Measurements from ENCODE around the gene GALNT3. TPM values are rescaled to one million over a fixed set of nuclear protein-coding genes. Genes with fewer than 3 reads are reported as not detected.

GALNT3 gene
- total RNA-seq, 1 experiment from 2014 or later = 9.8 TPM

- H3K36me3 ChIP-seq (ENCODE audit: control insufficient read depth in 1 of 2, insufficient read depth in 2 of 2, low read length in 2 of 2) = no peaks in the 10 kb centered on the region
- H3K27ac ChIP-seq (ENCODE audit: low read depth, low read length) = no peak overlapping the region
- no peak overlapping the region for H3K4me2 ChIP-seq (ENCODE audit: low read length)
- no peak overlapping the region for H2AFZ ChIP-seq (ENCODE audit: low read depth, low read length, poor library complexity, severe bottlenecking)
- H3K4me3 ChIP-seq (replicated peaks in 1 of 2; ENCODE audit: low read depth in 1 of 2, low read length in 2 of 2) = no peak overlapping the region
- DNase-seq (ENCODE audit: low read depth, low spot score) = no peak
- no peaks in the 10 kb centered on the region for H3K9me2 ChIP-seq (ENCODE audit: insufficient read depth)
- no peak for ATAC-seq
- no peaks in the 10 kb centered on the region for H4K20me1 ChIP-seq (ENCODE audit: insufficient read depth)
- intact Hi-C loops (cut with micrococcal nuclease) = no loop called here
- H3K27me3 ChIP-seq (ENCODE audit: insufficient read depth, low read length) = no peaks in the 10 kb centered on the region
- POLR2A ChIA-PET = no interaction called here
- no peaks in the 10 kb centered on the region for H3K9me3 ChIP-seq (ENCODE audit: control insufficient read depth in 1 of 2, insufficient read depth in 1 of 2, low read depth in 1 of 2, low read length in 2 of 2)
- no peak overlapping the region for H3K9ac ChIP-seq (ENCODE audit: low read length)
- CTCF ChIA-PET = no interaction called here
- no peaks in the 10 kb centered on the region for H3K79me2 ChIP-seq (ENCODE audit: insufficient read depth, low read length)
- no peak for TF ChIP-seq POLR2A (IDR thresholded peaks at IDR 0.05; ENCODE audit: borderline replicate concordance, extremely low read depth, insufficient read depth, insufficient read length)
- TF ChIP-seq EZH2phosphoT487 (IDR thresholded peaks at IDR 0.05; ENCODE audit: borderline replicate concordance) = no peak
- no peak for TF ChIP-seq MAX (IDR thresholded peaks at IDR 0.05)
- no peak for TF ChIP-seq POLR2AphosphoS5 (IDR thresholded peaks at IDR 0.05; ENCODE audit: low read depth, low read length)
- H3K4me1 ChIP-seq (ENCODE audit: control insufficient read depth in 1 of 2, insufficient read depth in 2 of 2, low read length in 2 of 2) = no peaks in the 10 kb centered on the region
- RAD21 ChIA-PET (ENCODE audit: low non-redundant PET in 1 of 2, low total read pairs in 2 of 2, uncharacterized antibody in 2 of 2, unreplicated experiment in 2 of 2) = no interaction called here
- BruUV-seq (replicated peaks) = no TSS peak
Observed at GRCh38 chr2:165820296-165820695, 26.2 kb upstream of the GALNT3 start.

GRCh38 chr2:165818920-165819319, 24.9 kb upstream of the GALNT3 start:
- RAD21 ChIA-PET (ENCODE audit: low non-redundant PET in 1 of 2, low total read pairs in 2 of 2, uncharacterized antibody in 2 of 2, unreplicated experiment in 2 of 2) = no interaction called here
- DNase-seq (ENCODE audit: low read depth, low spot score) (no peak), ATAC-seq (no peak)
- no TSS peak for BruUV-seq (replicated peaks)
- H4K20me1 ChIP-seq (ENCODE audit: insufficient read depth) = no peaks in the 10 kb centered on the region
- H3K27ac ChIP-seq (ENCODE audit: low read depth, low read length) = no peak overlapping the region
- CTCF ChIA-PET = no interaction called here
- H3K36me3 ChIP-seq (ENCODE audit: control insufficient read depth in 1 of 2, insufficient read depth in 2 of 2, low read length in 2 of 2) = no peaks in the 10 kb centered on the region
- H3K27me3 ChIP-seq (ENCODE audit: insufficient read depth, low read length) = no peaks in the 10 kb centered on the region
- H3K9me3 ChIP-seq (ENCODE audit: control insufficient read depth in 1 of 2, insufficient read depth in 1 of 2, low read depth in 1 of 2, low read length in 2 of 2) = no peaks in the 10 kb centered on the region
- no peaks in the 10 kb centered on the region for H3K4me1 ChIP-seq (ENCODE audit: control insufficient read depth in 1 of 2, insufficient read depth in 2 of 2, low read length in 2 of 2)
- no peak overlapping the region for H3K4me2 ChIP-seq (ENCODE audit: low read length)
- H3K9ac ChIP-seq (ENCODE audit: low read length) = no peak overlapping the region
- POLR2A ChIA-PET = no interaction called here
- no peaks in the 10 kb centered on the region for H3K9me2 ChIP-seq (ENCODE audit: insufficient read depth)
- TF ChIP-seq POLR2AphosphoS5 (IDR thresholded peaks at IDR 0.05; ENCODE audit: low read depth, low read length) = no peak
- no peak for TF ChIP-seq EZH2phosphoT487 (IDR thresholded peaks at IDR 0.05; ENCODE audit: borderline replicate concordance)
- TF ChIP-seq REST (IDR thresholded peaks at IDR 0.05; ENCODE audit: low read depth) = no peak
- TF ChIP-seq MAX (IDR thresholded peaks at IDR 0.05) = no peak
- no peak for TF ChIP-seq ZBTB33 (IDR thresholded peaks at IDR 0.05; ENCODE audit: extremely low read depth, insufficient replicate concordance, low read length)
- TF ChIP-seq CEBPB (IDR thresholded peaks at IDR 0.05; ENCODE audit: low read depth) = no peak
- TF ChIP-seq CBX3 (IDR thresholded peaks at IDR 0.05; ENCODE audit: low read depth) = no peak
- TF ChIP-seq TCF7L2 (IDR thresholded peaks at IDR 0.05; ENCODE audit: borderline replicate concordance, extremely low read depth, insufficient read depth, insufficient read length) = no peak
- TF ChIP-seq EGR1 (IDR thresholded peaks at IDR 0.05; ENCODE audit: low read depth) = no peak
- no peak for TF ChIP-seq ZNF274 (IDR thresholded peaks at IDR 0.05; ENCODE audit: low read depth, low read length)
- no peak for TF ChIP-seq SIN3A (IDR thresholded peaks at IDR 0.05; ENCODE audit: low read depth)
- intact Hi-C loops (cut with micrococcal nuclease) = no loop called here
- H3K4me3 ChIP-seq (replicated peaks in 1 of 2; ENCODE audit: low read depth in 1 of 2, low read length in 2 of 2) = no peak overlapping the region
- no peak overlapping the region for H2AFZ ChIP-seq (ENCODE audit: low read depth, low read length, poor library complexity, severe bottlenecking)
- no peaks in the 10 kb centered on the region for H3K79me2 ChIP-seq (ENCODE audit: insufficient read depth, low read length)
